Airway epithelial cell (primary cell): ENCODE data around the gene CYREN. TPM values are rescaled to one million over a fixed set of nuclear protein-coding genes. Genes with fewer than 3 reads are reported as not detected.

ENCODE experiments used
- total RNA-seq: library from RNA; depleted of rRNA; stranded (reverse); fragments of >200 nt; gene quantifications from 2 replicates; pipeline ENCODE4 v1.2.3, GENCODE V29; 2015

CYREN gene, protein sequence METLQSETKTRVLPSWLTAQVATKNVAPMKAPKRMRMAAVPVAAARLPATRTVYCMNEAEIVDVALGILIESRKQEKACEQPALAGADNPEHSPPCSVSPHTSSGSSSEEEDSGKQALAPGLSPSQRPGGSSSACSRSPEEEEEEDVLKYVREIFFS
- total RNA-seq, result 38.6 and 39.8 TPM in 2 replicates

DNA sequence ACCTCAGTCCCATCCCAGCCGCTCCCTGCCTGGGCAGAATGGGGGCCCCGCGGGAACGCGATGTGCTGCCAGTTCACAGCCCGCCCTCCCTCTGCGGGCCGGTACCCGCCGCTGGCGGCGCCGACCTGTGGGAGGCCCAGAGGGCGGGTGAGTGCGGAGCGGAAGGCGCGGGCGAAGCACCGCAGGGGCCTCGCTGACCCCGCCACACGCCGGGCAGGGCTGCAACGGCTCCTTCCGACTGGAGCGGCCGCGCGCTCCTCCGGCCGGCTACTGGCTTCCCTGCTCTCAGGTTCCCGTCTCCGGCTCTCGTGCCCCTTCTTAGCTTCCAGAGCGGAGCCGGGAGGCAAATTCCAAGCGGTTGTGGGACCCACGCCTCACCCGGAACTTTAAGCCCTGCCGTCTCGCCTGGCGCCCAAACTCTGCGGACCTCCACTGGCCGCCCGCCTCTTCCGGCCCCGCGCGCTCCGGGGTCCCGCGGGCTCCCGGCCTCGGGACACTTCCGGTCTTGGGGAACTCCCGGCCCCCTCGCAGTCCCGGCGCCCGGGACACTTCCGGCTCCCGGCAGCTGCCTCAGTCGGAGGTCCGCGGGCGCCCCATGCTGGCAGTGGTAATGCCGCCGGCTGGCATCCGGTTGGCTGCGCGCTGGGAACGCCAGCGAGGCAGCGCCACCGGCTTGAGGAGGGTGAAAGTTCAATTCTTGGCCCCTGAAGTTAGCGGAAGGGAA, at the start of gene CYREN:
Gene CYREN, minus strand, starts transcription at position 434 of the 724 bp plus-strand sequence. CDS start 1,785 bp downstream, outside the sequence.

DNA sequence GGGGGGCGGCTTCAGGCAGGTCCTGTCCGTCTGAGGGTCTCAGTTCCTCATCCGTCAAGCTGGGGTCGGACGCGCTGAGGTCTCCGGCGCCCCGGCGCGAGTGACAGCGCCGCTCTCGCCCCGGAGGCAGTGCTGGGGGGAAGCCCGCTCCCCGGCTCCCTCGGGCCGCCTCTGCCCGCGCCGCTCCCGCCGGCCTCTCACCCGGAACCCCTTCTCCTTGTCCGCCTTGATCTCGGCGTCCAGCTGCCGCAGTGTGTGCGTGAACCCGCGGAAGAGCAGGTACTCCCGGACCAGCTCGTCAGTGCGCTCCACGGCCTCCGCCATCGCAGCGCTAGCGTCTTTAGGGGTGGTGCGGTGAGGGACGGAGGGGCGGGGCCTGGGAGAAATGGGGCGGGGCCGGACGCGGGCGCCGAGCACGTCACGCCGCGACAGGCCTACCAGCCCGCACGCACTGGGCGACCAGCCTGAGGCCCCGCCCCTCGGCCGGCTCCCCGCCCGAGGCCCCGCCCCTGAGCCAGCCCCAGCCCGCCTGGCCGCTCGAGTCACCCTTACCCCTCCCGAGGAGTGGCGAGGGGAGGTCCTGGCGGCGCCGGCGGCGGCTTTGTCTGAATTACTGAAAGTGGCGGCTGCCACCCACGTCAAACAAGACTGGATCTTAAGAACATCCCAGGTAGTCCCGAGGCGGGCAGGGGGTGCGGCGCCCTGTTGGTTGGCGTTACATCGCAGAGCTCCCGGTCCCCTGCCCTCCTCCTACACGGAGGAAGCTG, 40.9 kb upstream of the CYREN start, which contains the start of gene WDR91:
Gene WDR91, minus strand, starts transcription at position 348 of the 767 bp plus-strand sequence. Its CDS starts 24 bp downstream, at position 324.

DNA sequence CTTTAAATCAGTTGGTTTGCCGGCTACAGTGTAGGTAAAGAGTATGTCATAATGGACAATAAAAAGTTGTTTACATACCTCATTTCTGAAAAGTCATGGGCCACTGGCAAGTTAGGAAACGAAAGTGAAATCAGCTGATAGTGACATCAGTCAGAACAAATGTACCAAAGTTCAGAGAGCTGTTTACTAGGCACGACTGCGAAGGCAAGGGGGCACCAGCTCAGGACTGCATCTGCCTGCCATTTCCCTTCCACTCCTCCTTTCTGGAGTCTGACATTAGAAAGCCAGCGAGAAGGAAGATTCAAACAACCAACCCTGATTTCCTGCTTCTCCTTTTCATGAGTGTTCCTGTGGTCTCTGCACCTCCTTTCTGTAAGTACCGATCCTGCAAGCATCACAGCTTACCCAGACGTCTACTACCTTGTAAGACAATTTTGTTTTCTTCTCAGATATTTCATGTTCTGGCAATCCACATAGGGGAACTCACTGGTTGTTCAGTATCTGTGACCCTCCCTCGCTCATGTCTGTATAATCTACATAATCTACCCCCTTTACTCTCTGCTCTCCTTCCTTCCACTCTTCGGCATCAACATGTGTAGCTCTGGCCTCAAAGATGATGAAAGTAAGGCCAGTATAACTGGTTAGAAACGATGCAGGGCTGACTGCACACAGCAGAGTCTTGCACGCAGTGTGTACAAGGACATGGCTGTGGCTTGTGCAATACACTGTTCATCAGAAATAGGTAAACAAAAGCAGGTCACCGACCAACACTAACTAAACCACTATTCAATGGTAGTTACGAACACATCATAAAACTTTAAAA, 22.4 kb downstream of the CYREN start, which contains the start of gene TMEM140:
Gene TMEM140, plus strand, starts transcription at position 174 of the 823 bp plus-strand sequence. CDS start 16,370 bp downstream, outside the sequence.

Other genes starting within 250 kb of the CYREN start
- 0.56 and 3.0 TPM in 2 replicates for gene AGBL3, start 184.2 kb downstream of the CYREN start, total RNA-seq
- not detected in 2 replicates for gene TMEM140, start 22.6 kb downstream of the CYREN start, total RNA-seq
- 10.8 and 16.7 TPM in 2 replicates for gene WDR91, start 40.8 kb upstream of the CYREN start, total RNA-seq
- gene STRA8, start 63.1 kb upstream of the CYREN start, total RNA-seq, result not detected in 2 replicates